WERI-Rb-1 (cell line): ENCODE data around the gene CACNA1H.

Experiments
- DNase-seq: peaks from one replicate; pipeline ENCODE4 v3.0.0-alpha.2; 2020
- H3K27ac ChIP-seq: fragments of 250-450 bp; sonication (Bioruptor Pico); 2 replicates; pipeline ENCODE4 v1.5.1; 2020; ENCODE audit warnings: mild to moderate bottlenecking, moderate library complexity
- H3K27me3 ChIP-seq: fragments of 250-450 bp; sonication (Bioruptor Pico); 2 replicates; pipeline ENCODE4 v1.5.1; 2021; ENCODE audit warnings: mild to moderate bottlenecking, low read depth, moderate library complexity; ENCODE audit not compliant: insufficient read depth, severe bottlenecking
- H3K36me3 ChIP-seq: fragments of 250-450 bp; sonication (Bioruptor Pico); 2 replicates; pipeline ENCODE4 v1.5.1; 2020; ENCODE audit warnings: mild to moderate bottlenecking, moderate library complexity
- H3K4me3 ChIP-seq: 2 replicates; pipeline ENCODE4 v1.5.1; 2011; ENCODE audit warnings: low read depth, mild to moderate bottlenecking, control low read depth, low read length
- H3K9me3 ChIP-seq: fragments of 250-450 bp; sonication (Bioruptor Pico); 2 replicates; pipeline ENCODE4 v1.5.1; 2021; ENCODE audit warnings: mild to moderate bottlenecking, moderate library complexity; ENCODE audit not compliant: severe bottlenecking
- CTCF ChIP-seq: IDR thresholded peaks from 2 replicates; pipeline ENCODE4 v1.5.1; 2011; ENCODE audit warnings: low read depth, mild to moderate bottlenecking, control low read depth, inconsistent platforms, low read length

CACNA1H gene

GRCh38 chr16:1204933-1205332 lies 52.0 kb downstream of the CACNA1H start:
- no peaks in the 10 kb centered on the region for H3K27me3 ChIP-seq
- no peak for TF ChIP-seq CTCF

GRCh38 chr16:1206326-1206725 lies 53.4 kb downstream of the CACNA1H start:
- no peak overlapping the region for H3K4me3 ChIP-seq
- no peaks in the 10 kb centered on the region for H3K9me3 ChIP-seq
- no peaks in the 10 kb centered on the region for H3K27me3 ChIP-seq
- H3K36me3 ChIP-seq = peaks cover 86% of the 10 kb centered on the region
- DNase-seq = peak; percentile 59
- TF ChIP-seq CTCF = peak; percentile 26; the same call in 1 of the 2 replicates
- H3K27ac ChIP-seq = no peak overlapping the region

More at GRCh38 chr16:1204933-1205332, 52.0 kb downstream of the CACNA1H start:
- Histone ChIP-seq H3K36me3 (peaks cover 93% of the 10 kb centered on the region), H3K27ac (no peak overlapping the region), H3K9me3 (no peaks in the 10 kb centered on the region), H3K4me3 (no peak overlapping the region)
- DNase-seq = no peak

- no peak overlapping the region for H3K4me3 ChIP-seq
- no peak overlapping the region for H3K27ac ChIP-seq
- DNase-seq = no peak
- no peaks in the 10 kb centered on the region for H3K9me3 ChIP-seq
- H3K27me3 ChIP-seq = no peaks in the 10 kb centered on the region
- H3K36me3 ChIP-seq = peaks cover 86% of the 10 kb centered on the region
- no peak for TF ChIP-seq CTCF
These were observed 53.9 kb downstream of the CACNA1H start for GRCh38 chr16:1206786-1207185.

GRCh38 chr16:1208239-1208830 lies 55.4 kb downstream of the CACNA1H start:
- no peak for DNase-seq
- peaks cover 86% of the 10 kb centered on the region for H3K36me3 ChIP-seq
- H3K27ac ChIP-seq = no peak overlapping the region
- TF ChIP-seq CTCF = no peak
- H3K27me3 ChIP-seq = no peaks in the 10 kb centered on the region
- no peaks in the 10 kb centered on the region for H3K9me3 ChIP-seq
- H3K4me3 ChIP-seq = no peak overlapping the region

GRCh38 chr16:1209081-1209480 lies 56.2 kb downstream of the CACNA1H start:
- Histone ChIP-seq H3K27ac (no peak overlapping the region), H3K4me3 (no peak overlapping the region), H3K27me3 (no peaks in the 10 kb centered on the region), H3K36me3 (peaks cover 86% of the 10 kb centered on the region), H3K9me3 (no peaks in the 10 kb centered on the region)
- TF ChIP-seq CTCF = no peak
- no peak for DNase-seq

- Histone ChIP-seq H3K36me3 (peaks cover 89% of the 10 kb centered on the region), H3K27me3 (no peaks in the 10 kb centered on the region), H3K9me3 (no peaks in the 10 kb centered on the region), H3K4me3 (no peak overlapping the region), H3K27ac (no peak overlapping the region)
- no peak for TF ChIP-seq CTCF
- DNase-seq = no peak
These were observed 57.6 kb downstream of the CACNA1H start for GRCh38 chr16:1210461-1210860.
